ENCODE measurements around the gene FGF18.
A peak's percentile ranks its signal among the peaks of the same experiment; 100 is the strongest.
"Not testable (repeated sequence)": the region's sequence is repeated elsewhere in the genome, so short reads cannot be mapped to it uniquely, and the experiment has no call there.

Gene FGF18

DNA sequence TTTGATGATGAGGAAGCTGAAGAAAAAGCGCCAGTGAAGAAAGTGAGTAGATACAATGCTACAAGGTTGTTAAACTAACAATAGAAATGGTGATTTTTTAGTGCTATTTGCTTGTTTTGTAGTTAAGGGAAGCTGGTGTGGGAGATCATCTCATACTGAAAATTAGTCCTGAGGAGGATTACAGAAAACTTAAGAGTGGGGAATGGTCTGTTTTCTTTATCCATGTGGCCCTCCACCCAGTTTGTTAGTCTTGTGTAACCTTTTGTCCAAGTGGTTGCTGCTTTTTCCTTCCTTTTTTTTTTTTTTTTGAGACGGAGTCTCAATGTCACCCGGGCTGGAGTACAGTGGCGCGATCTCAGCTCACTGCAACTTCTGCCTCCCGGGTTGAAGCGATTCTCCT is 19.3 kb upstream of the FGF18 start:
- FAIRE-seq (no peak), DNase-seq (ENCODE audit: low spot score) (no peak)

DNA sequence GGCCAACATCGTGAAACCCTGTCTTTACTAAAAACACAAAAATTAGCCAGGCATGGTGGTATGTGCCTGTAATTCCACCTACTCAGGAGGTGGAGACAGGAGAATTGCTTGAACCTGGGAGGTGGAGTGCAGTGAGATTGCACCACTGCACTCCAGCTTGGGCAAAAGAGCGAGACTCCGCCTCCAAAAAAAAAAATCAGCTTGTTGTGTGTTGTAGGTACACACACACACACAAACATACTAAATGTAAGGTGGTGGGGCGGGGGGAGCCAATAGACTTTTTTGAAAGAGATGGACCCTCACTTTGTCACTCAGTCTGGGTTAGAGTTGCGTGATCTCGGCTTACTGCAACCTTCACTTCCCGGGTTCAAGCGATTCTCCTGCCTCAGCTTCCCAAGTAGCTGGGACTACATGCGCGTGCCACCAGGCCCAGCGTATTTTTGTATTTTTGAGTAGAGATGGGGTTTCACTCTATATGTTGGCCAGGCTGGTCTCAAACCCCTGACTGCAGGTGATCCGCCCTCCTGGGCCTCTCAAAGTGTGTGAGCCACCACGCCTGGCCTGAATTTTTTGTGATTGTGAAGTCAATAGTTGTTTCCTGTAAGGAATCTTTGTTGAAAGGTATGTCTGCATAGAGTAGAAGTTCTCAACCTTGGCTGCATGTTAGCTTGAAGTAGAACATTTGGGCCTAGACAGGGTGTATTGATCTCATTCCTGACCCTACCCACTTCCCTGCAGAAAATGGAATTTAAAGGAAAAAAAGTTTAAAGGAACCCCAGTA is 18.1 kb upstream of the FGF18 start:
- no peak for FAIRE-seq
- no peak for DNase-seq (ENCODE audit: low spot score)

DNA sequence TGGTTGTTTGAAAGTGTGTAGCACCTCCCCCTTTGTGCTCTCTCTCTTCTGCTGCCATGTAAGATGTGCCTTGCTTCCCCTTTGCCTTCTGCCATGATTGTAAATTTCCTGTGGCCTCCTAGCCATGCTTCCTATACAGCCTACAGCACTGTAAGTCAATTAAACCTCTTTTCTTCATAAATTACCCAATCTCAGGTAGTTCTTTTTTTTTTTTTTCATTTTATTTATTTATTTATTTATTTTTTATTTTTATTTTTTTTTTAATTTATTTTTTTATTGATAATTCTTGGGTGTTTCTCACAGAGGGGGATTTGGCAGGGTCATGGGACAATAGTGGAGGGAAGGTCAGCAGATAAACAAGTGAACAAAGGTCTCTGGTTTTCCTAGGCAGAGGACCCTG is 16.7 kb upstream of the FGF18 start:
- DNase-seq (ENCODE audit: low spot score); FAIRE-seq: not testable (repeated sequence)

DNA sequence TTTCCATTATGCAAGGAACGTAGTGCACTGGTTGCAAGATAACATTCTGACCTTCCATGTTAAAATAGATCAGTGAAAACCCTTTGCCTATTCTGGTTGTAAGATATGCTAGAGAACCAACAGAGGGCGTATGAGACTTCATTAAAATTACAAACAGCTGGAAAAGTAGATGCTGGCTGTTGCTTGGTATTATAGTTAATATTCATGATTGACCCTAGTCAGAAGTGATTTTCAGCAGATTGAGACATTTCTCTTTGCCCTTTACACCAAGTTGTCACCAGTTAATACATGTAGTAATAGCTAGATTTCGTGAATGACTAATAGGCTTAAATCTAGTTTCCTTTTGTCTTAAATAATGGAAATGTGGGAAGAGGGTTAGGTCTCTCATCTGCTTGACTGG is 13.8 kb upstream of the FGF18 start:
- DNase-seq (ENCODE audit: low spot score), result no peak
- no peak for FAIRE-seq

DNA sequence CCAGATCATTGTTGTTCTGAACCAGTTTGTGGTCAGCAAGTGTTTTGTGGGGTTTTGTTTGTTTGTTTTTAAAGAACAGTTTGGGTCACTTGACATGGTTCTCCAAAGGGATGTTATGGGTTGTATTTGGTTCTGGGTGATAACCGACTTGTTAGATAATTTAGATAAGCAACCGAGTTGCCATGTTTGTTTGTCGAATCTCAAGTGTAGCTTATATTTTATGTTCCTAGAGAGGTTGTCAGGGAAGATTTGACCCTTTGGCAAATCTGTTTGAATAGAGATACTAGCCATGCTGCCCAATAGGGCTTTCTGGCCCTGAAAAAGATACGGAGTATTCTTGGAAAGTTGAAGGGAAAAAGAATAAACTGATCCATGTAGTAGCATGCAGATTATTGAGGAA is 12.2 kb upstream of the FGF18 start:
- DNase-seq (ENCODE audit: low spot score) (no peak), FAIRE-seq (no peak)

- no peak for FAIRE-seq
Observed at GRCh38 chr5:171409164-171410136, 10.0 kb upstream of the FGF18 start.

GRCh38 chr5:171410181-171410580 is 9.3 kb upstream of the FGF18 start:
- no peak for FAIRE-seq
- no peak for DNase-seq (ENCODE audit: low spot score)

More at GRCh38 chr5:171409164-171410136, 10.0 kb upstream of the FGF18 start:
- DNase-seq (ENCODE audit: low spot score), result no peak

DNA sequence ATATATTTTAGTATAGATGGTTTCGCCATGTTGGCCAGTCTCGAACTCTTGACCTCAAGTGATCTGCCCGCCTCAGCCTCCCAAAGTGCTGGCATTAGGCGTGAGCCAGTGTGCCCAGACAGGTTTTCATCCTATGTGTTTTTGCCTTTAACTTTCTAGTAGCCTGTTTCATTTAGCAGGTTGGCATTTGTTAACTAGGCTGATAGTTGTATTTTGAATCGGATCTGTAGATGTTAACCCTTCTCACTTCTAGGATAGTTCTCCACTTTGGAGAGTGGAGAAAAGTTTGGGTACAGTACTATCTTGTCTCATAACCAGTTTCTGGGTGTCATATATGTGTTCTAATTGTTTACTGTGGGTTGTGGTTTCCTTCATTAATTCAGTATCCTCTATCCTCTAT is 7.3 kb upstream of the FGF18 start:
- DNase-seq (ENCODE audit: low spot score) (no peak), FAIRE-seq (no peak)

GRCh38 chr5:171413153-171413910 is 6.1 kb upstream of the FGF18 start:
- DNase-seq (ENCODE audit: low spot score), result no peak
- no peak for FAIRE-seq

- FAIRE-seq; DNase-seq (ENCODE audit: low spot score): not testable (repeated sequence)
Observed at GRCh38 chr5:171413993-171414392, 5.5 kb upstream of the FGF18 start.

- DNase-seq (ENCODE audit: low spot score) (peak; percentile 14), FAIRE-seq (no peak)
Observed at GRCh38 chr5:171415115-171415730, 4.2 kb upstream of the FGF18 start.

- DNase-seq (ENCODE audit: low spot score), result no peak
- FAIRE-seq, result no peak
Observed at GRCh38 chr5:171416160-171417049, 3.0 kb upstream of the FGF18 start.

DNA sequence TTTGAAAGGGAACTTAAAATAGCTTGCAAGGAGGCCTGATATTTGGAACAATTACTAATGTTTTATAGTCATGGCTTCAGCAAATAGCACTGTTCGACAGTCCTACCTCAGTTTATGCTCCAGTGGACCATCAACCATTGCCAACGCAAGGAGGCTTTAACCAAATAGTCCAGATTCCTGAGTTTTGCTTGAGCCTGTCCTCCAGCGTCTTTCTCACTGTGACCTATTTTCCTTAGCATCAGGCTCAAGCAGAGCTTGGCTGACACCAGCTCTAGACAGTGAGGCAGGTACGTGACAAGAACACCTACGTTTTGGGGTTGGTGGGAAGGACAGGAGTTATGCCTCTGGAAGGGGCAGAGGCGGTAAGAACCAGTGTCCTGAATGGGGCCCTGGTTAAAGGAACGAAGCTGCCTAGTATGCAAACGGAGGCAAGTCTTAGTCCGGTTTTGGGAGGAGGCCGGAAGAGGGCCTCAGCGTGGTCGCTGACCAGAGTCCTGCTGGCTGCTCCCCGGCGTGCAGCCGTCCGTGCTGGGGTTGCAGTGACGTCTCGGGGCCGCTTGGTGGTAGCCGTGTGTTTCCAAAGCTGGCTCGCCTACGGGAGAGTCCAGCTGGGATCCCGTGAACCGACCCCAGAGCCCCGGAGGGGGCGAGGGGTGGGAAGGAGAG is 998 bp upstream of the FGF18 start:
- FAIRE-seq (no peak), DNase-seq (ENCODE audit: low spot score) (peak; percentile 47)

GRCh38 chr5:171419688-171420430 is 412 bp downstream of the FGF18 start:
- no peak for FAIRE-seq

DNA sequence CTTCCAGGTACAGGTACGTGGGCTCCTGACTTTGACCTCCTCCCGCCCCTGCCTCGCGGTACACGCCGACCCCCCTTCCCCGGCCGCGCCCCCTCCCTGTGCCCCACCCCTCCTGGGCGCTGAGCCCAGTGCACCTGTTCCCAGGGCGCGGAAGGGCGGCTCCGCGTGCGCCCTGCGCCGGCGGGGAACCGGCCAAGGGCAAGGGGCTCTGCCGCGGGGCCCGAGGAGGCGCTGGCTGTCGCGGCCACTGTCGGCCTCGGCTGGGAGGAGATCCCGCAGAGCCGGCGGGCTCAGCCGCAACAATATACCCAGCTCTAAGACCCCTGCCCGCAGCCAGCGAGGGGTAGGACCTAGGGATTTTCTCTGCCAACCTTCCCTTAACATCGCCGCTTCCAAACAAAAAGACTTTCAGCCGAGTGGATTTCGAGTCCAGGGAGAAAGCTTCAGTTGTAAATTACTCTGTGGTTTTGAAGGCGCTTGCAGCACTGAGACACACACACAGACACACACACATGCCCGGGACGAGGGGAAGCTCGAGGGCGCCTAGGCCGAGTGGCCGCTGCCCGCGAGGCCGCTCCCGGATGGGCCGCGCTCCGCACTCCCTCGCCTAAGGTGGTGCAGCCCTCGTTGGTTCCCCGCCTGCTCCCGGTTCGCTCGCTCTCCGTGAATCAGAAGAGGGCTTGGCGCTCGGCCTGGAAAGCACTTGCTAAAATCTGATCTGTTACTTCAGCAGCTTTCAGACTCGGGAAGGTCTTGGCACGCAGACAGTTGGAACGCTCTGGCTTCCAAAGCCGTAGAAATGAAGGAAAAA is 1.2 kb downstream of the FGF18 start:
- DNase-seq (ENCODE audit: low spot score), result no peak
- no peak for FAIRE-seq

More at GRCh38 chr5:171419688-171420430, 412 bp downstream of the FGF18 start:
- no peak for DNase-seq (ENCODE audit: low spot score)

GRCh38 chr5:171421331-171422262 is 2.1 kb downstream of the FGF18 start:
- FAIRE-seq (no peak), DNase-seq (ENCODE audit: low spot score) (no peak)

GRCh38 chr5:171422495-171422894 is 3.0 kb downstream of the FGF18 start:
- no peak for DNase-seq (ENCODE audit: low spot score)
- no peak for FAIRE-seq

All from RCC 7860 (cell line).